22Rv1 (cell line): ENCODE measurements around the gene ACAT1.

Experiments used
- ZFX ChIP-seq: fragments of 450-650 bp; IDR thresholded peaks from 2 replicates; pipeline ENCODE4 v1.6.1; 2017; ENCODE audit warnings: antibody characterized with exemption, borderline replicate concordance
- TF ChIP-seq, protein P1 (sequence below): fragments of 450-650 bp; IDR thresholded peaks from 2 replicates; pipeline ENCODE4 v1.5.1; 2017; ENCODE audit warnings: mild to moderate bottlenecking

GRCh38 chr11:108101090-108101775 lies 20.1 kb upstream of the ACAT1 start:
- TF ChIP-seq, protein P1, sequence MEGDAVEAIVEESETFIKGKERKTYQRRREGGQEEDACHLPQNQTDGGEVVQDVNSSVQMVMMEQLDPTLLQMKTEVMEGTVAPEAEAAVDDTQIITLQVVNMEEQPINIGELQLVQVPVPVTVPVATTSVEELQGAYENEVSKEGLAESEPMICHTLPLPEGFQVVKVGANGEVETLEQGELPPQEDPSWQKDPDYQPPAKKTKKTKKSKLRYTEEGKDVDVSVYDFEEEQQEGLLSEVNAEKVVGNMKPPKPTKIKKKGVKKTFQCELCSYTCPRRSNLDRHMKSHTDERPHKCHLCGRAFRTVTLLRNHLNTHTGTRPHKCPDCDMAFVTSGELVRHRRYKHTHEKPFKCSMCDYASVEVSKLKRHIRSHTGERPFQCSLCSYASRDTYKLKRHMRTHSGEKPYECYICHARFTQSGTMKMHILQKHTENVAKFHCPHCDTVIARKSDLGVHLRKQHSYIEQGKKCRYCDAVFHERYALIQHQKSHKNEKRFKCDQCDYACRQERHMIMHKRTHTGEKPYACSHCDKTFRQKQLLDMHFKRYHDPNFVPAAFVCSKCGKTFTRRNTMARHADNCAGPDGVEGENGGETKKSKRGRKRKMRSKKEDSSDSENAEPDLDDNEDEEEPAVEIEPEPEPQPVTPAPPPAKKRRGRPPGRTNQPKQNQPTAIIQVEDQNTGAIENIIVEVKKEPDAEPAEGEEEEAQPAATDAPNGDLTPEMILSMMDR, result no peak
- TF ChIP-seq ZFX, result no peak
